Astrocyte (in vitro differentiated cells and primary cell): Measurements from ENCODE around the gene VEZT.

Source experiments
- EZH2 ChIP-seq: IDR thresholded peaks from 2 replicates; pipeline ENCODE4 v1.6.1; 2012; ENCODE audit warnings: mild to moderate bottlenecking, low read length, inconsistent platforms; ENCODE audit not compliant: insufficient read depth
- TF ChIP-seq, protein P1 (sequence below): IDR thresholded peaks from 2 replicates; pipeline ENCODE4 v1.5.1; 2011; ENCODE audit warnings: low read depth, mild to moderate bottlenecking, inconsistent platforms, low read length, moderate library complexity; ENCODE audit not compliant: insufficient read depth

DNA sequence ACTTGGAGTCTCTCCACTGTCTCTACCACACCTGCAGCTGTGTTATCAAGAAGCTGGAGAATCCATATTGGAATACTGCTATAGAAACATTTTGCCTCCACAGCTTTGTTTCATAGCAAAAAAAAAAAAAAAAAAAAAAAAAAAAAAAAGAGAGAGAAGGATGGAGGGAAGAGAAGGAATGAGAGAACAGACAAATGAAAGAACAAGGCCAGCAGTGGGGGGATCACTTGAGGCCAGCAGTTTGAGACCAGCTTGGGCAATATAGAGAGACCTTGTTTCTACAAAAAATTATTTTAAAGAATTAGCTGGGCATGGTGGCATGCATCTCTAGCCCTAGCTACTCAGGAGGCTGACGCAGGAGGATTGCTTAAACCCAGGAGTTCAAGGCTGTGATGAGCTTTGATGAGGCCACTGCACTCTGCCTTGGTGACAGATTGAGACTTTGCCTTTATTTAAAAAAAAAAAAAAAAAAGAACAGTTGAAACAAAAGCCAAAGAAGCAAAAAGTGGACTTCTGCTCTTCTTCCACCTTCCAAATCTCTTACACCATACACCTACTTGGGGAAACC is 8.1 kb downstream of the VEZT start:
- TF ChIP-seq, protein P1, sequence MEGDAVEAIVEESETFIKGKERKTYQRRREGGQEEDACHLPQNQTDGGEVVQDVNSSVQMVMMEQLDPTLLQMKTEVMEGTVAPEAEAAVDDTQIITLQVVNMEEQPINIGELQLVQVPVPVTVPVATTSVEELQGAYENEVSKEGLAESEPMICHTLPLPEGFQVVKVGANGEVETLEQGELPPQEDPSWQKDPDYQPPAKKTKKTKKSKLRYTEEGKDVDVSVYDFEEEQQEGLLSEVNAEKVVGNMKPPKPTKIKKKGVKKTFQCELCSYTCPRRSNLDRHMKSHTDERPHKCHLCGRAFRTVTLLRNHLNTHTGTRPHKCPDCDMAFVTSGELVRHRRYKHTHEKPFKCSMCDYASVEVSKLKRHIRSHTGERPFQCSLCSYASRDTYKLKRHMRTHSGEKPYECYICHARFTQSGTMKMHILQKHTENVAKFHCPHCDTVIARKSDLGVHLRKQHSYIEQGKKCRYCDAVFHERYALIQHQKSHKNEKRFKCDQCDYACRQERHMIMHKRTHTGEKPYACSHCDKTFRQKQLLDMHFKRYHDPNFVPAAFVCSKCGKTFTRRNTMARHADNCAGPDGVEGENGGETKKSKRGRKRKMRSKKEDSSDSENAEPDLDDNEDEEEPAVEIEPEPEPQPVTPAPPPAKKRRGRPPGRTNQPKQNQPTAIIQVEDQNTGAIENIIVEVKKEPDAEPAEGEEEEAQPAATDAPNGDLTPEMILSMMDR: no peak
- no peak for TF ChIP-seq EZH2
